PFSK-1 (cell line): Measurements from ENCODE around the gene ZNF134.

Source experiments
- FOXP2 ChIP-seq: optimal IDR thresholded peaks from 2 replicates; pipeline ENCODE3; 2011; ENCODE audit warnings: borderline replicate concordance, control low read depth, inconsistent platforms; ENCODE audit not compliant: insufficient read depth; ENCODE audit errors: extremely low read length, extremely low read depth
- POLR2AphosphoS5 ChIP-seq: IDR thresholded peaks from 2 replicates; pipeline ENCODE4 v1.6.1; 2012; ENCODE audit warnings: low read depth, mild to moderate bottlenecking, control low read depth, low read length, moderate library complexity
- REST ChIP-seq, 2 experiments: IDR thresholded peaks; 2 replicates each; pipeline versions ENCODE4 v1.6.1 to v1.8.0; 2011 to 2012; ENCODE audit warnings: low read depth in 2 of 2, low read length in 2 of 2, control low read depth in 1 of 2, inconsistent platforms in 1 of 2, mild to moderate bottlenecking in 1 of 2, moderate library complexity in 1 of 2; ENCODE audit not compliant: insufficient read depth in 1 of 2
- SIN3A ChIP-seq: IDR thresholded peaks from 2 replicates; pipeline ENCODE4 v1.6.1; 2012; ENCODE audit warnings: mild to moderate bottlenecking, low read length, moderate library complexity, borderline replicate concordance; ENCODE audit not compliant: insufficient read depth
- TAF1 ChIP-seq: IDR thresholded peaks from 2 replicates; pipeline ENCODE4 v1.6.1; 2012; ENCODE audit warnings: low read length, control low read depth, borderline replicate concordance; ENCODE audit not compliant: insufficient read depth

GRCh38 chr19:57632987-57633831, 19.2 kb downstream of the ZNF134 start, which contains the start of gene ZNF211:
- TF ChIP-seq REST (IDR thresholded peaks at IDR 0.05; ENCODE audit: insufficient read depth in 1 of 2, low read depth in 2 of 2, low read length in 2 of 2) (no peak), POLR2AphosphoS5 (peak; percentile 69; the same call in 1 of the 2 replicates), TAF1 (0 out of 2 replicates have a peak, but pooled peaks have one; percentile 44), SIN3A (peak; percentile 69; the same call in 1 of the 2 replicates), FOXP2 (no peak)
